AG10803 (cell line): ENCODE data around the gene MSANTD1.

Experiments
- DNase-seq: peaks from one replicate; pipeline ENCODE4 v3.0.0; 2010; ENCODE audit warnings: low read depth
- H3K4me3 ChIP-seq: 2 replicates; pipeline ENCODE4 v1.5.1; 2011; ENCODE audit warnings: mild to moderate bottlenecking, low read length, control low read depth
- CTCF ChIP-seq: conservative IDR thresholded peaks from 2 replicates; pipeline ENCODE4 v1.5.1; 2011; ENCODE audit warnings: mild to moderate bottlenecking, low read length, control low read depth, inconsistent platforms

Gene MSANTD1

GRCh38 chr4:3203971-3204431, 45.0 kb upstream of the MSANTD1 start:
- DNase-seq = peak; percentile 68
- no peak for TF ChIP-seq CTCF
- H3K4me3 ChIP-seq = no peak overlapping the region

- DNase-seq = no peak
- no peak overlapping the region for H3K4me3 ChIP-seq
- TF ChIP-seq CTCF = no peak
These were observed 43.0 kb upstream of the MSANTD1 start for GRCh38 chr4:3205995-3206394.

GRCh38 chr4:3206439-3207100, 42.4 kb upstream of the MSANTD1 start:
- no peak for TF ChIP-seq CTCF
- DNase-seq = no peak
- no peak overlapping the region for H3K4me3 ChIP-seq

- DNase-seq = peak; percentile 77
- peak; percentile 40 for TF ChIP-seq CTCF
- H3K4me3 ChIP-seq = no peak overlapping the region
These were observed 41.4 kb upstream of the MSANTD1 start for GRCh38 chr4:3207531-3208037.

GRCh38 chr4:3208826-3209225, 40.1 kb upstream of the MSANTD1 start:
- no peak for DNase-seq
- TF ChIP-seq CTCF = no peak
- no peak overlapping the region for H3K4me3 ChIP-seq

- no peak overlapping the region for H3K4me3 ChIP-seq
- no peak for DNase-seq
- no peak for TF ChIP-seq CTCF
These were observed 39.2 kb upstream of the MSANTD1 start for GRCh38 chr4:3209551-3210325.
